Measurements from ENCODE around the gene ZNF622. TPM values are rescaled to one million over a fixed set of nuclear protein-coding genes. Genes with fewer than 3 reads are reported as not detected.
A peak's percentile ranks its signal among the peaks of the same experiment; 100 is the strongest.

The ZNF622 gene
- total and polyA plus RNA-seq, 10 of the 15 experiments (the other 5 are each of a cell fraction or from before 2014, with no cell fraction given), result 9.0 to 60.3 (median 31.0) TPM

GRCh38 chr5:16455668-16456067 lies 9.9 kb downstream of the ZNF622 start:
- no peak overlapping the region for H2AFZ ChIP-seq (ENCODE audit: control insufficient read depth, low read depth, low read length)
- peaks cover 4% of the 10 kb centered on the region; the same call in 1 of the 2 replicates for H4K20me1 ChIP-seq (ENCODE audit: control insufficient read depth, insufficient read depth)
- no peaks in the 10 kb centered on the region for H3K27me3 ChIP-seq (replicated peaks in 1 of 2; ENCODE audit: control insufficient read depth in 2 of 2, insufficient read depth in 2 of 2, low read length in 1 of 2)
- DNase-seq (ENCODE audit: low read depth, low spot score) (no peak), FAIRE-seq (no peak), ATAC-seq (peak; percentile 31)
- ChIA-PET SMC1A (ENCODE audit: uncharacterized antibody, unreplicated experiment) (interaction anchor here (0.6 to 8.2 kb wide), 12 partner anchors 9 to 298 kb away, joined by 3 to 56 read pairs (median 4); no protein-coding TSS in a partner anchor), POLR2A (interaction anchor here (1.4 kb wide), 1 partner anchor 12 kb away, joined by 4 read pairs; no protein-coding TSS in a partner anchor), RAD21 (ENCODE audit: unreplicated experiment) (interaction anchor here (0.9 to 5.2 kb wide), 6 partner anchors 12 to 295 kb away, joined by 3 to 49 read pairs (median 4); no protein-coding TSS in a partner anchor), CTCF (interaction anchor here (0.5 to 6.1 kb wide), 25 partner anchors 9 to 631 kb away, joined by 3 to 117 read pairs (median 5); partner anchors contain the start of gene ZNF622)
- in situ Hi-C loops (cut with MboI), result loop anchor here (5.0 to 25.0 kb wide), 2 partner anchors 293 to 1743 kb away; no protein-coding TSS in a partner anchor
- peaks cover 11 to 38% of the 10 kb centered on the region in 2 experiments for H3K36me3 ChIP-seq (ENCODE audit: control insufficient read depth in 2 of 2, insufficient read depth in 2 of 2, low read length in 1 of 2)
- no peaks in the 10 kb centered on the region for H3K9me3 ChIP-seq (replicated peaks; ENCODE audit: control insufficient read depth, insufficient read depth, low read length)
- H3K4me3 ChIP-seq, result no peak overlapping the region
- intact Hi-C loops (cut with micrococcal nuclease; ENCODE audit: unreplicated experiment), result loop anchor here (1.0 kb wide), 1 partner anchor 295 kb away; no protein-coding TSS in a partner anchor
- H3K9ac ChIP-seq (ENCODE audit: control insufficient read depth, insufficient read depth, low read length), result no peak overlapping the region
- 0 out of 2 replicates have a peak, but pooled peaks cover 4% of the 10 kb centered on the region for H3K4me1 ChIP-seq (ENCODE audit: control insufficient read depth, insufficient read depth, low read length)
- TF ChIP-seq E4F1 (IDR thresholded peaks at IDR 0.05; ENCODE audit: borderline replicate concordance, partially characterized antibody), result no peak
- no peak for TF ChIP-seq NFYA (IDR thresholded peaks at IDR 0.05; ENCODE audit: borderline replicate concordance, low read depth, low read length)
- no peak for TF ChIP-seq CEBPB (IDR thresholded peaks at IDR 0.05; ENCODE audit: borderline replicate concordance in 1 of 2, low read depth in 2 of 2, low read length in 2 of 2)
- no peak for TF ChIP-seq POLR2AphosphoS2 (IDR thresholded peaks at IDR 0.05; ENCODE audit: low read depth, low read length)
- TF ChIP-seq CHD4 (IDR thresholded peaks at IDR 0.05), result no peak
- TF ChIP-seq TARDBP (IDR thresholded peaks at IDR 0.05; ENCODE audit: borderline replicate concordance), result no peak
- TF ChIP-seq NFXL1 (IDR thresholded peaks at IDR 0.05; ENCODE audit: borderline replicate concordance), result no peak
- TF ChIP-seq MTA3 (IDR thresholded peaks at IDR 0.05; ENCODE audit: borderline replicate concordance, low read length), result no peak
- TF ChIP-seq NRF1 (conservative IDR thresholded peaks at IDR 0.05; ENCODE audit: low read depth, low read length), result no peak
- no peak for TF ChIP-seq SUPT20H (IDR thresholded peaks at IDR 0.05; ENCODE audit: borderline replicate concordance, control insufficient read depth, low read depth, low read length)
- TF ChIP-seq NR2C1 (IDR thresholded peaks at IDR 0.05), result no peak
- H3K4me2 ChIP-seq (ENCODE audit: control insufficient read depth, insufficient read depth), result peak overlapping the region; percentile 26; the same call in 1 of the 2 replicates
- 74% methylated on average over 5 of the region's 5 CpGs for WGBS (ENCODE audit: insufficient coverage, insufficient replicate concordance, low lambda C conversion rate, missing lambda C conversion rate)
- BruUV-seq (replicated peaks), result no TSS peak
- H3K79me2 ChIP-seq (ENCODE audit: control insufficient read depth, insufficient read depth, low read length), result peaks cover 13% of the 10 kb centered on the region
- H3K27ac ChIP-seq (ENCODE audit: control insufficient read depth, insufficient read depth), result no peak overlapping the region

Measured in GM12878 (cell line).